GM12878 (cell line): ENCODE results near the gene SLCO3A1. TPM values are rescaled to one million over a fixed set of nuclear protein-coding genes. Genes with fewer than 3 reads are reported as not detected.

ENCODE experiments used
- ATAC-seq: fragments of 200-7000 bp; cut with Tn5 transposase; 3 replicates; pipeline ENCODE4 v1.9.1; 2020; ENCODE audit warnings: mild to moderate bottlenecking, moderate library complexity
- BruUV-seq: library from RNA; stranded (reverse); fragments of 400-500 nt; replicated peaks from 2 replicates; lab custom pipeline; 2021; lab: Mats Ljungman, UMichigan
- CTCF ChIA-PET: fragments of 300-600 bp; sonication (Branson Sonifier 250); formaldehyde crosslinking; extraction: SDS; loops from one replicate; lab custom pipeline; 2021; ENCODE audit warnings: inconsistent platforms; lab: Yijun Ruan, JAX
- POLR2A ChIA-PET: fragments of 350-600 bp; formaldehyde crosslinking; extraction: SDS; loops from one replicate; lab custom pipeline; 2021; ENCODE audit warnings: inconsistent platforms; lab: Charles Lee
- RAD21 ChIA-PET: fragments of 300-600 bp; sonication (Branson Sonifier 250); formaldehyde crosslinking; loops from one replicate; lab custom pipeline; 2023; ENCODE audit warnings: antibody characterized with exemption; ENCODE audit not compliant: unreplicated experiment; lab: Charles Lee
- SMC1A ChIA-PET: fragments of 300-600 bp; sonication (Branson Sonifier 250); formaldehyde crosslinking; loops from one replicate; lab custom pipeline; 2023; ENCODE audit not compliant: unreplicated experiment, uncharacterized antibody; lab: Charles Lee
- DNase-seq: peaks from one replicate; pipeline ENCODE4 v3.0.0-alpha.2; 2011; ENCODE audit warnings: low read depth, low spot score
- FAIRE-seq: peaks from 3 replicates; lab custom pipeline; 2011; peaks lifted over from hg19 to GRCh38; lab: Jason Lieb, UNC
- H2AFZ ChIP-seq: 2 replicates; pipeline ENCODE4 v1.6.0; 2011; ENCODE audit warnings: low read depth, low read length, control low read depth; ENCODE audit not compliant: control insufficient read depth
- H3K27ac ChIP-seq: 2 replicates; pipeline ENCODE4 v1.5.1; 2011; ENCODE audit warnings: control low read depth; ENCODE audit not compliant: control insufficient read depth, insufficient read depth
- H3K27me3 ChIP-seq, 2 experiments: replicated peaks in 1 of 2; 2 replicates each; pipeline versions ENCODE4 v1.6.0 to v1.6.1; 2011; ENCODE audit warnings: low read length in 1 of 2; ENCODE audit not compliant: control insufficient read depth in 2 of 2, insufficient read depth in 2 of 2
- H3K36me3 ChIP-seq, 2 experiments: 2 replicates each; pipeline ENCODE4 v1.5.1; 2011; ENCODE audit warnings: low read length in 1 of 2; ENCODE audit not compliant: control insufficient read depth in 2 of 2, insufficient read depth in 2 of 2
- H3K4me1 ChIP-seq: 2 replicates; pipeline ENCODE4 v1.6.1; 2011; ENCODE audit warnings: mild to moderate bottlenecking, low read length, moderate library complexity, mixed read lengths; ENCODE audit not compliant: control insufficient read depth, insufficient read depth
- H3K4me2 ChIP-seq: 2 replicates; pipeline ENCODE4 v1.6.0; 2011; ENCODE audit warnings: control low read depth; ENCODE audit not compliant: control insufficient read depth, insufficient read depth
- H3K4me3 ChIP-seq: fragments of 200-600 bp; sonication (generic); 2 replicates; pipeline ENCODE4 v1.5.1; 2016
- H3K79me2 ChIP-seq: 2 replicates; pipeline ENCODE4 v1.6.0; 2011; ENCODE audit warnings: low read length; ENCODE audit not compliant: control insufficient read depth, insufficient read depth
- H3K9ac ChIP-seq: 2 replicates; pipeline ENCODE4 v1.8.0; 2011; ENCODE audit warnings: low read length, control low read depth, mixed read lengths; ENCODE audit not compliant: control insufficient read depth, insufficient read depth
- H3K9me3 ChIP-seq: replicated peaks from 3 replicates; pipeline ENCODE4 v1.5.1; 2011; ENCODE audit warnings: mild to moderate bottlenecking, low read length; ENCODE audit not compliant: control insufficient read depth, insufficient read depth
- H4K20me1 ChIP-seq: 2 replicates; pipeline ENCODE4 v1.6.0; 2011; ENCODE audit not compliant: control insufficient read depth, insufficient read depth
- BHLHE40 ChIP-seq, 2 experiments: fragments of 450-650 bp in 1 of 2; IDR thresholded peaks; 2 replicates each; pipeline ENCODE4 v1.6.1; 2011 to 2017; ENCODE audit warnings: low read depth in 2 of 2, borderline replicate concordance in 1 of 2, improper control_type of control experiment in 1 of 2, low read length in 1 of 2, mild to moderate bottlenecking in 1 of 2
- CBFB ChIP-seq: IDR thresholded peaks from 2 replicates; pipeline ENCODE4 v1.6.1; 2016; ENCODE audit warnings: antibody characterized with exemption, low read depth
- ELK1 ChIP-seq: IDR thresholded peaks from 2 replicates; pipeline ENCODE4 v1.6.1; 2012; ENCODE audit warnings: low read depth, low read length, improper control_type of control experiment
- EP300 ChIP-seq, 2 experiments: fragments of 150-350 bp in 1 of 2; IDR thresholded peaks; 2 replicates each; pipeline ENCODE4 v1.6.1; 2011 to 2012; ENCODE audit warnings: low read depth in 2 of 2, low read length in 2 of 2, borderline replicate concordance in 1 of 2, improper control_type of control experiment in 1 of 2, inconsistent platforms in 1 of 2; ENCODE audit not compliant: control insufficient read depth in 1 of 2
- FOS ChIP-seq: IDR thresholded peaks from 3 replicates; pipeline ENCODE4 v1.6.1; 2011; ENCODE audit warnings: borderline replicate concordance; ENCODE audit not compliant: insufficient read length; ENCODE audit errors: extremely low read depth
- IKZF1 ChIP-seq: fragments of 450-650 bp; conservative IDR thresholded peaks from 2 replicates; pipeline ENCODE4 v1.6.1; 2017; ENCODE audit warnings: antibody characterized with exemption, mild to moderate bottlenecking
- NFXL1 ChIP-seq: fragments of 450-650 bp; IDR thresholded peaks from 2 replicates; pipeline ENCODE4 v1.6.1; 2017; ENCODE audit warnings: antibody characterized with exemption, mild to moderate bottlenecking, borderline replicate concordance
- RB1 ChIP-seq: fragments of 450-650 bp; formaldehyde crosslinking; IDR thresholded peaks from 2 replicates; pipeline ENCODE4 v1.6.1; 2017; ENCODE audit warnings: mild to moderate bottlenecking, borderline replicate concordance
- RBBP5 ChIP-seq: fragments of 200-600 bp; sonication (generic); conservative IDR thresholded peaks from 2 replicates; pipeline ENCODE4 v1.6.1; 2016
- RELB ChIP-seq: fragments of 450-650 bp; IDR thresholded peaks from 2 replicates; pipeline ENCODE4 v1.6.1; 2017; ENCODE audit warnings: low read depth, mild to moderate bottlenecking, moderate library complexity
- SRF ChIP-seq, 2 experiments: IDR thresholded peaks; 2 replicates each; pipeline ENCODE4 v1.6.1; 2011; ENCODE audit warnings: low read depth in 2 of 2, low read length in 2 of 2, mild to moderate bottlenecking in 1 of 2, moderate library complexity in 1 of 2
- USF1 ChIP-seq: IDR thresholded peaks from 2 replicates; pipeline ENCODE4 v1.6.1; 2011; ENCODE audit warnings: borderline replicate concordance, low read depth, mild to moderate bottlenecking, moderate library complexity, mixed read lengths, low read length; ENCODE audit not compliant: insufficient read depth; ENCODE audit errors: extremely low read length
- YBX1 ChIP-seq: fragments of 450-650 bp; IDR thresholded peaks from 2 replicates; pipeline ENCODE4 v1.6.1; 2016; ENCODE audit warnings: antibody characterized with exemption
- WGBS: methylation state at CpG from one replicate; pipeline ENCODE4 v1.1.6; 2016; ENCODE audit warnings: low lambda C conversion rate; ENCODE audit not compliant: insufficient replicate concordance, insufficient coverage; ENCODE audit errors: missing lambda C conversion rate; 5-methylcytosine and 5-hydroxymethylcytosine counted together
- in situ Hi-C: fragments of 300-500 bp; cut with MboI; formaldehyde crosslinking; loops from 9 replicates; pipeline ENCODE4 v1.14.3; 2018; ENCODE audit warnings: mixed read lengths
- intact Hi-C: fragments of 100-400 bp; cut with micrococcal nuclease; formaldehyde crosslinking; loops from one replicate; pipeline ENCODE4 v1.14.2; 2022; ENCODE audit not compliant: unreplicated experiment
- polyA plus RNA-seq, 11 experiments: library from polyadenylated mRNA; depleted of rRNA in 4 of 11; unstranded in 6 of 11; stranded (reverse) in 5 of 11; fragments of >200 nt; fragmentation: Nextera tagmentation in 4 of 11; fragmentation: Illumina TruSeq in 1 of 11; extraction: Ambion mirVana in 4 of 11; extraction: Trizol in 1 of 11; gene quantifications; 1 replicate in 1 of 11; 2 replicates in 10 of 11; pipeline versions ENCODE4 v1.2.1 to v1.2.3, GENCODE V29; 2011 to 2016; ENCODE audit warnings: inconsistent platforms in 2 of 11, missing spikeins in 2 of 11, low read depth in 1 of 11
- total RNA-seq, 4 experiments: library from RNA; depleted of rRNA in 3 of 4; stranded (reverse); fragments of >200 nt in 3 of 4; fragmentation: Illumina TruSeq in 1 of 4; extraction: Trizol in 1 of 4; gene quantifications; 2 replicates each; pipeline versions ENCODE4 v1.2.1 to v1.2.3, GENCODE V29; 2013 to 2021

The SLCO3A1 gene
- total and polyA plus RNA-seq, 10 of the 15 experiments (the other 5 are each of a cell fraction or from before 2014, with no cell fraction given): 0.05 to 5.9 (median 0.31) TPM

- H3K4me1 ChIP-seq: peaks cover 21% of the 10 kb centered on the region
- in situ Hi-C loops: no loop called here
- POLR2A ChIA-PET: no interaction called here
These were observed 220.6 kb downstream of the SLCO3A1 start for GRCh38 chr15:92074101-92074500.

More at GRCh38 chr15:92074101-92074500, 220.6 kb downstream of the SLCO3A1 start:
- no peak overlapping the region for H3K4me3 ChIP-seq
- no peak overlapping the region for H2AFZ ChIP-seq
- H3K9me3 ChIP-seq: no peaks in the 10 kb centered on the region
- no peak for DNase-seq
- FAIRE-seq: no peak
- H3K9ac ChIP-seq: no peak overlapping the region
- intact Hi-C loops: no loop called here
- H3K4me2 ChIP-seq: no peak overlapping the region
- no peak overlapping the region for H3K27ac ChIP-seq
- no TSS peak for BruUV-seq
- RAD21 ChIA-PET: no interaction called here
- ATAC-seq: no peak
- CTCF ChIA-PET: interaction anchor here (5.4 kb wide), 1 partner anchor 368 kb away, joined by 30 read pairs; no protein-coding TSS in a partner anchor
- TF ChIP-seq FOS (no peak), RELB (no peak), USF1 (no peak), RBBP5 (no peak), ELK1 (no peak), EP300 (IDR thresholded peaks at IDR 0.05; ENCODE audit: borderline replicate concordance in 1 of 2, control insufficient read depth in 1 of 2, low read depth in 2 of 2, low read length in 2 of 2) (no peak), NFXL1 (no peak), YBX1 (no peak), RB1 (no peak), CBFB (no peak), SRF (IDR thresholded peaks at IDR 0.05; ENCODE audit: low read depth in 2 of 2, low read length in 2 of 2) (no peak), IKZF1 (no peak), BHLHE40 (IDR thresholded peaks at IDR 0.05; ENCODE audit: borderline replicate concordance in 1 of 2, low read depth in 2 of 2, low read length in 1 of 2) (no peak)
- 43% methylated on average over 4 of the region's 4 CpGs for WGBS
- no peaks in the 10 kb centered on the region for H3K79me2 ChIP-seq
- no peaks in the 10 kb centered on the region for H3K27me3 ChIP-seq
- H3K36me3 ChIP-seq: no peaks in the 10 kb centered on the region
- SMC1A ChIA-PET: interaction anchor here (2.2 kb wide), 1 partner anchor 368 kb away, joined by 4 read pairs; no protein-coding TSS in a partner anchor
- H4K20me1 ChIP-seq: no peaks in the 10 kb centered on the region
